Measurements from ENCODE around the gene MICAL3. TPM values are rescaled to one million over a fixed set of nuclear protein-coding genes. Genes with fewer than 3 reads are reported as not detected.

MICAL3 gene
- total RNA-seq, 4 donors from 2014 or later: 15.8 to 45.4 (median 31.6) TPM

GRCh38 chr22:17871726-17872458 is 152.5 kb downstream of the MICAL3 start:
- no peak for TF ChIP-seq CTCF (IDR thresholded peaks at IDR 0.05; ENCODE audit: low read depth)

GRCh38 chr22:17870407-17870806 is 154.0 kb downstream of the MICAL3 start:
- TF ChIP-seq CTCF (IDR thresholded peaks at IDR 0.05; ENCODE audit: low read depth): no peak

GRCh38 chr22:17869285-17870096 is 154.9 kb downstream of the MICAL3 start:
- no peak for TF ChIP-seq CTCF (IDR thresholded peaks at IDR 0.05; ENCODE audit: low read depth)

- no peak for TF ChIP-seq CTCF (IDR thresholded peaks at IDR 0.05; ENCODE audit: low read depth)
Observed at GRCh38 chr22:17868771-17869170, 155.6 kb downstream of the MICAL3 start.

- no peak for TF ChIP-seq CTCF (IDR thresholded peaks at IDR 0.05; ENCODE audit: low read depth)
Observed at GRCh38 chr22:17867160-17867785, 157.1 kb downstream of the MICAL3 start.

- TF ChIP-seq CTCF (IDR thresholded peaks at IDR 0.05; ENCODE audit: low read depth): no peak
Observed at GRCh38 chr22:17866621-17867020, 157.7 kb downstream of the MICAL3 start.

- no peak for TF ChIP-seq CTCF (IDR thresholded peaks at IDR 0.05; ENCODE audit: low read depth)
Observed at GRCh38 chr22:17866127-17866526, 158.2 kb downstream of the MICAL3 start.

Measured in subcutaneous adipose tissue (tissue), 4 donors.